K562 (cell line): Measurements from ENCODE around the gene GPR142. TPM values are rescaled to one million over a fixed set of nuclear protein-coding genes. Genes with fewer than 3 reads are reported as not detected.

Experiments
- ATAC-seq: fragments of 200-7000 bp; cut with Tn5 transposase; 3 replicates; pipeline ENCODE4 v1.9.1; 2020; ENCODE audit warnings: moderate library complexity
- BruUV-seq: library from RNA; stranded (reverse); fragments of 400-500 nt; replicated peaks from 2 replicates; lab custom pipeline; 2021; lab: Mats Ljungman, UMichigan
- CTCF ChIA-PET: fragments of 300-600 bp; formaldehyde crosslinking; extraction: SDS; loops from one replicate; lab custom pipeline; 2021; ENCODE audit warnings: low intra/inter-chr PET ratio; lab: Yijun Ruan, JAX
- POLR2A ChIA-PET: fragments of 300-600, 350-650 bp; sonication (Branson Sonifier 250); formaldehyde crosslinking; extraction: SDS; loops from one replicate; lab custom pipeline; 2021; ENCODE audit warnings: antibody characterized with exemption, inconsistent platforms; lab: Yijun Ruan, JAX
- DNase-seq, 4 experiments: peaks; one replicate each; pipeline versions ENCODE4 v3.0.0 to v3.0.0-alpha.2; 2011 to 2018; ENCODE audit warnings: low spot score in 3 of 4, mixed read lengths in 3 of 4; ENCODE audit errors: extremely low read depth in 1 of 4
- FAIRE-seq: peaks from 2 replicates; lab custom pipeline; 2011; peaks lifted over from hg19 to GRCh38; lab: Jason Lieb, UNC
- H2AFZ ChIP-seq: 2 replicates; pipeline ENCODE4 v1.6.0; 2011; ENCODE audit warnings: low read depth, low read length, control low read depth, inconsistent platforms
- H3K27ac ChIP-seq: fragments of 200-600 bp; 3 replicates; pipeline ENCODE4 v1.8.0; 2011; ENCODE audit warnings: low read depth, mild to moderate bottlenecking, control low read depth, inconsistent platforms, low read length, moderate library complexity, mixed read lengths; ENCODE audit errors: extremely low read depth
- H3K27me3 ChIP-seq, 2 experiments: fragments of 300-600 bp in 1 of 2; 2 replicates in 1 of 2; 3 replicates in 1 of 2; pipeline versions ENCODE4 v1.6.0 to v1.8.0; 2011; ENCODE audit warnings: inconsistent platforms in 2 of 2, low read length in 2 of 2, mild to moderate bottlenecking in 1 of 2, mixed read lengths in 1 of 2, moderate library complexity in 1 of 2; ENCODE audit not compliant: control insufficient read depth in 2 of 2, insufficient read depth in 2 of 2
- H3K36me3 ChIP-seq: fragments of 300-600 bp; 3 replicates; pipeline ENCODE4 v1.8.0; 2011; ENCODE audit warnings: mild to moderate bottlenecking, low read length, inconsistent platforms; ENCODE audit not compliant: control insufficient read depth, insufficient read depth
- H3K4me1 ChIP-seq, 2 experiments: fragments of 200-600 bp in 1 of 2; replicated peaks in 1 of 2; 2 replicates in 1 of 2; 3 replicates in 1 of 2; pipeline versions ENCODE4 v1.5.1 to v1.8.0; 2011; ENCODE audit warnings: inconsistent platforms in 2 of 2, low read length in 2 of 2, mild to moderate bottlenecking in 1 of 2, mixed read lengths in 1 of 2, moderate library complexity in 1 of 2; ENCODE audit not compliant: control insufficient read depth in 2 of 2, insufficient read depth in 2 of 2
- H3K4me2 ChIP-seq: 2 replicates; pipeline ENCODE4 v1.6.1; 2011; ENCODE audit warnings: low read length, control low read depth, inconsistent platforms, mixed read lengths; ENCODE audit not compliant: insufficient read depth
- H3K4me3 ChIP-seq: fragments of 200-600 bp; sonication (generic), shearing (Covaris generic); 2 replicates; pipeline ENCODE4 v1.5.1; 2016; ENCODE audit warnings: control low read depth, inconsistent platforms
- H3K79me2 ChIP-seq: fragments of 200-600 bp; 3 replicates; pipeline ENCODE4 v1.8.0; 2011; ENCODE audit warnings: low read length, inconsistent platforms; ENCODE audit not compliant: control insufficient read depth, insufficient read depth
- H3K9ac ChIP-seq, 2 experiments: 2 replicates each; pipeline versions ENCODE4 v1.6.0 to v1.6.1; 2011; ENCODE audit warnings: low read depth in 2 of 2, low read length in 2 of 2, control low read depth in 1 of 2, inconsistent platforms in 1 of 2, mild to moderate bottlenecking in 1 of 2, mixed read lengths in 1 of 2; ENCODE audit not compliant: insufficient read depth in 1 of 2
- H3K9me1 ChIP-seq: one replicate; pipeline ENCODE4 v1.6.0; 2011; ENCODE audit warnings: inconsistent platforms, mild to moderate bottlenecking, low read length, moderate library complexity; ENCODE audit not compliant: control insufficient read depth, insufficient read depth
- H3K9me3 ChIP-seq: replicated peaks from 2 replicates; pipeline ENCODE4 v1.5.1; 2011; ENCODE audit warnings: low read depth, low read length, inconsistent platforms; ENCODE audit not compliant: control insufficient read depth, insufficient read depth
- H4K20me1 ChIP-seq: replicated peaks from 2 replicates; pipeline ENCODE4 v1.6.1; 2011; ENCODE audit warnings: low read length, inconsistent platforms, mixed read lengths; ENCODE audit not compliant: control insufficient read depth, insufficient read depth
- CBX2 ChIP-seq: fragments of 200-600 bp; sonication (generic); IDR thresholded peaks from one replicate; pipeline ENCODE4 v1.6.1; 2012; ENCODE audit warnings: mild to moderate bottlenecking, low read length, inconsistent platforms; ENCODE audit not compliant: insufficient read depth, poor library complexity, severe bottlenecking
- EHMT2 ChIP-seq: fragments of 450-650 bp; IDR thresholded peaks from 2 replicates; pipeline ENCODE4 v1.6.1; 2018; ENCODE audit warnings: antibody characterized with exemption
- FOXJ2 ChIP-seq: fragments of 200-800 bp; sonication (Bioruptor generic); IDR thresholded peaks from 2 replicates; pipeline ENCODE4 v1.6.1; 2016; ENCODE audit warnings: missing genetic modification characterization, missing compliant biosample characterization
- HSF4 ChIP-seq: fragments of 250-450 bp; sonication (Bioruptor Pico); IDR thresholded peaks from 2 replicates; pipeline ENCODE4 v2.1.2; 2022; ENCODE audit warnings: mild to moderate bottlenecking, moderate library complexity, borderline replicate concordance
- ILK ChIP-seq: fragments of 450-650 bp; IDR thresholded peaks from 2 replicates; pipeline ENCODE4 v1.6.1; 2016; ENCODE audit warnings: missing genetic modification characterization, low read depth, mild to moderate bottlenecking, missing compliant biosample characterization, moderate library complexity, borderline replicate concordance
- MBD2 ChIP-seq: sonication (generic); IDR thresholded peaks from 2 replicates; pipeline ENCODE4 v1.6.1; 2016; ENCODE audit warnings: low read depth, borderline replicate concordance
- NCOA2 ChIP-seq, 2 experiments: fragments of 450-650 bp; IDR thresholded peaks; 2 replicates each; pipeline ENCODE4 v1.6.1; 2018; ENCODE audit warnings: mild to moderate bottlenecking in 2 of 2, moderate library complexity in 1 of 2; ENCODE audit not compliant: partially characterized antibody in 2 of 2
- NFATC3 ChIP-seq: fragments of 450-650 bp; IDR thresholded peaks from 2 replicates; pipeline ENCODE4 v1.6.1; 2017; ENCODE audit warnings: mild to moderate bottlenecking
- POLR2G ChIP-seq: fragments of 200-400 bp; formaldehyde crosslinking; IDR thresholded peaks from 2 replicates; pipeline ENCODE4 v1.6.1; 2017; ENCODE audit warnings: low read depth, mild to moderate bottlenecking, antibody characterized with exemption, low read length, moderate library complexity
- SETDB1 ChIP-seq: IDR thresholded peaks from one replicate; pipeline ENCODE4 v1.6.1; 2012; ENCODE audit warnings: low read length, control low read depth, inconsistent platforms
- SREBF2 ChIP-seq: sonication (generic); formaldehyde crosslinking; IDR thresholded peaks from 2 replicates; pipeline ENCODE4 v1.4.0; 2020; ENCODE audit warnings: mild to moderate bottlenecking, missing genetic modification reagents
- TEAD2 ChIP-seq: fragments of 450-650 bp; IDR thresholded peaks from 2 replicates; pipeline ENCODE4 v1.6.1; 2016; ENCODE audit warnings: missing genetic modification characterization, control low read depth, missing compliant biosample characterization
- TGIF2 ChIP-seq: sonication (generic); formaldehyde crosslinking; IDR thresholded peaks from 2 replicates; pipeline ENCODE4 v1.8.1; 2022; ENCODE audit warnings: mild to moderate bottlenecking, missing genetic modification reagents, moderate library complexity
- U2AF1 ChIP-seq: fragments of 200-400 bp; formaldehyde crosslinking; optimal IDR thresholded peaks from 2 replicates; pipeline ENCODE3; 2017; ENCODE audit warnings: mild to moderate bottlenecking, low read depth, low read length, moderate library complexity
- ZFX ChIP-seq: sonication (generic); formaldehyde crosslinking; IDR thresholded peaks from 2 replicates; pipeline ENCODE4 v1.8.0; 2022; ENCODE audit warnings: mild to moderate bottlenecking, missing genetic modification reagents, moderate library complexity
- ZNF589 ChIP-seq: fragments of 200-800 bp; sonication (Bioruptor generic); IDR thresholded peaks from 2 replicates; pipeline ENCODE4 v1.6.1; 2016; ENCODE audit warnings: low read depth, missing genetic modification characterization, missing compliant biosample characterization
- WGBS: fragments of 100-300 bp; shearing (Covaris generic); methylation state at CpG from one replicate; pipeline ENCODE4 v1.1.6; 2016; ENCODE audit warnings: low coverage, mixed read lengths; ENCODE audit not compliant: insufficient coverage; ENCODE audit errors: missing lambda C conversion rate; 5-methylcytosine and 5-hydroxymethylcytosine counted together
- in situ Hi-C: fragments of 300-500 bp; cut with MboI; formaldehyde crosslinking; loops from 4 replicates; pipeline ENCODE4 v1.15.0; 2018; ENCODE audit warnings: inconsistent platforms, mixed read lengths
- intact Hi-C: fragments of 100-400 bp; cut with micrococcal nuclease; formaldehyde crosslinking; loops from 2 replicates; pipeline ENCODE4 v1.14.2; 2022
- polyA plus RNA-seq, 8 experiments: library from polyadenylated mRNA; depleted of rRNA in 4 of 8; stranded (reverse) in 5 of 8; unstranded in 3 of 8; fragments of >200 nt; fragmentation: Nextera tagmentation in 2 of 8; fragmentation: Illumina TruSeq in 1 of 8; extraction: Ambion mirVana in 2 of 8; extraction: Trizol in 1 of 8; gene quantifications; 2 replicates each; pipeline versions ENCODE4 v1.2.1 to v1.2.3, GENCODE V29; 2011 to 2014; ENCODE audit warnings: inconsistent platforms in 1 of 8, missing spikeins in 1 of 8
- total RNA-seq, 7 experiments: library from RNA; depleted of rRNA in 6 of 7; stranded (reverse); fragments of >200 nt in 6 of 7; fragmentation: Illumina TruSeq in 2 of 7; extraction: Trizol in 2 of 7; gene quantifications; 2 replicates each; pipeline versions ENCODE4 v1.2.1 to v1.2.3, GENCODE V29; 2011 to 2021; ENCODE audit warnings: low replicate concordance in 1 of 7
- TF ChIP-seq, protein P1 (sequence below): sonication (generic); formaldehyde crosslinking; IDR thresholded peaks from 2 replicates; pipeline ENCODE4 v1.9.0; 2022; ENCODE audit warnings: mild to moderate bottlenecking, missing genetic modification reagents
- TF ChIP-seq, protein P2 (sequence below): IDR thresholded peaks from 2 replicates; pipeline ENCODE4 v1.6.1; 2011; ENCODE audit warnings: borderline replicate concordance, low read depth, mild to moderate bottlenecking, moderate library complexity, low read length; ENCODE audit not compliant: insufficient read depth, poor library complexity, severe bottlenecking

Gene GPR142
- total and polyA plus RNA-seq, 9 of the 15 experiments (the other 6 are each of a cell fraction or from before 2014, with no cell fraction given), result not detected

GRCh38 chr17:74357466-74357809 is 9.9 kb upstream of the GPR142 start:
- intact Hi-C loops (no loop called here), in situ Hi-C loops (no loop called here)
- 68% methylated on average over 16 of the region's 32 CpGs for WGBS
- no peak overlapping the region for H2AFZ ChIP-seq
- no peak overlapping the region for H3K4me3 ChIP-seq
- H3K4me1 ChIP-seq, result peaks cover 0 to 43% of the 10 kb centered on the region in 2 experiments; a peak in 2 of 5 replicates
- peaks cover 13 to 74% of the 10 kb centered on the region in 2 experiments; a peak in 3 of 5 replicates for H3K27me3 ChIP-seq
- ChIA-PET POLR2A (no interaction called here), CTCF (no interaction called here)
- no peak overlapping the region for H3K4me2 ChIP-seq
- no peaks in the 10 kb centered on the region for H3K36me3 ChIP-seq
- TF ChIP-seq EHMT2 (no peak), POLR2G (no peak), HSF4 (CRISPR knock-in tag) (no peak), CBX2 (no peak), NFATC3 (no peak), FOXJ2 (tag) (no peak), SREBF2 (no peak), TEAD2 (tag) (no peak), SETDB1 (no peak), TGIF2 (CRISPR knock-in tag) (no peak), ILK (tag) (no peak), ZNF589 (no peak), NCOA2 (IDR thresholded peaks at IDR 0.05; ENCODE audit: partially characterized antibody in 2 of 2) (no peak), MBD2 (no peak), U2AF1 (no peak), ZFX (CRISPR knock-in tag) (no peak)
- TF ChIP-seq, protein P1, sequence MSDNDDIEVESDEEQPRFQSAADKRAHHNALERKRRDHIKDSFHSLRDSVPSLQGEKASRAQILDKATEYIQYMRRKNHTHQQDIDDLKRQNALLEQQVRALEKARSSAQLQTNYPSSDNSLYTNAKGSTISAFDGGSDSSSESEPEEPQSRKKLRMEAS (CRISPR knock-in tag), result no peak
- TF ChIP-seq, protein P2, sequence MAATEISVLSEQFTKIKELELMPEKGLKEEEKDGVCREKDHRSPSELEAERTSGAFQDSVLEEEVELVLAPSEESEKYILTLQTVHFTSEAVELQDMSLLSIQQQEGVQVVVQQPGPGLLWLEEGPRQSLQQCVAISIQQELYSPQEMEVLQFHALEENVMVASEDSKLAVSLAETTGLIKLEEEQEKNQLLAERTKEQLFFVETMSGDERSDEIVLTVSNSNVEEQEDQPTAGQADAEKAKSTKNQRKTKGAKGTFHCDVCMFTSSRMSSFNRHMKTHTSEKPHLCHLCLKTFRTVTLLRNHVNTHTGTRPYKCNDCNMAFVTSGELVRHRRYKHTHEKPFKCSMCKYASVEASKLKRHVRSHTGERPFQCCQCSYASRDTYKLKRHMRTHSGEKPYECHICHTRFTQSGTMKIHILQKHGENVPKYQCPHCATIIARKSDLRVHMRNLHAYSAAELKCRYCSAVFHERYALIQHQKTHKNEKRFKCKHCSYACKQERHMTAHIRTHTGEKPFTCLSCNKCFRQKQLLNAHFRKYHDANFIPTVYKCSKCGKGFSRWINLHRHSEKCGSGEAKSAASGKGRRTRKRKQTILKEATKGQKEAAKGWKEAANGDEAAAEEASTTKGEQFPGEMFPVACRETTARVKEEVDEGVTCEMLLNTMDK, result no peak
- FAIRE-seq, result no peak
- H3K9me1 ChIP-seq, result no peaks in the 10 kb centered on the region
- DNase-seq, result no peak
- no peak for ATAC-seq
- H3K9ac ChIP-seq, result no peak overlapping the region
- H3K9me3 ChIP-seq, result no peaks in the 10 kb centered on the region
- H4K20me1 ChIP-seq, result peaks cover 14% of the 10 kb centered on the region; the same call in 1 of the 2 replicates
- H3K27ac ChIP-seq, result no peak overlapping the region
- no peaks in the 10 kb centered on the region for H3K79me2 ChIP-seq
- no TSS peak for BruUV-seq
